ENCODE data around the gene ODF2. TPM values are rescaled to one million over a fixed set of nuclear protein-coding genes. Genes with fewer than 3 reads are reported as not detected.

Gene ODF2
- polyA plus RNA-seq, 1 of the 3 experiments (the other 2 are of a cell fraction), result 35.7 TPM

- Histone ChIP-seq H3K79me2 (ENCODE audit: insufficient read depth) (peaks cover 17% of the 10 kb centered on the region; the same call in 1 of the 2 replicates), H3K36me3 (replicated peaks in 1 of 2; ENCODE audit: control insufficient read depth in 1 of 2, insufficient read depth in 2 of 2, low read length in 1 of 2) (peaks cover 0 to 2% of the 10 kb centered on the region in 2 experiments), H3K4me1 (ENCODE audit: control insufficient read depth in 1 of 2, insufficient read depth in 2 of 2, low read depth in 1 of 2, low read length in 1 of 2) (peaks cover 0 to 17% of the 10 kb centered on the region in 2 experiments; a peak in 1 of 4 replicates), H3K27me3 (ENCODE audit: insufficient read depth) (no peaks in the 10 kb centered on the region; the same call in 1 of the 2 replicates), H3K9me2 (no peaks in the 10 kb centered on the region), H3K9ac (peak within 1 kb of the TSS; percentile 78), H2AFZ (ENCODE audit: low read depth) (peak within 1 kb of the TSS; percentile 98), H3K9me3 (no peaks in the 10 kb centered on the region), H3F3A (replicated peaks; ENCODE audit: insufficient read depth) (no peaks in the 10 kb centered on the region), H3K4me2 (peak within 1 kb of the TSS; percentile 100), H3K27ac (ENCODE audit: low read depth in 2 of 2, low read length in 1 of 2) (peak within 1 kb of the TSS; percentile 60 to 81), H4K20me1 (ENCODE audit: insufficient read depth) (no peaks in the 10 kb centered on the region), H3K4me3 (ENCODE audit: low read depth in 2 of 2, low read length in 1 of 2) (peak within 1 kb of the TSS; percentile 73 to 86)
- WGBS (ENCODE audit: low lambda C conversion rate), result 0% methylated on average over 9 of the region's 59 CpGs
- ChIA-PET CTCF (interaction anchor here (0.9 to 12.1 kb wide), 26 partner anchors 9 to 228 kb away, joined by 3 to 93 read pairs (median 5); partner anchors contain the start of genes SLC27A4 and URM1), POLR2A (interaction anchor here (1.1 to 2.6 kb wide), 6 partner anchors 9 to 126 kb away, joined by 3 to 8 read pairs (median 6); partner anchors contain the start of gene URM1)
- DNase-seq, result peak; percentile 95
- TF ChIP-seq USF1 (IDR thresholded peaks at IDR 0.05; ENCODE audit: borderline replicate concordance, low read depth) (no peak), POLR2AphosphoS5 (IDR thresholded peaks at IDR 0.05; ENCODE audit: low read depth, low read length) (no peak), USF2 (IDR thresholded peaks at IDR 0.05; ENCODE audit: borderline replicate concordance, low read depth, low read length) (no peak), GABPA (IDR thresholded peaks at IDR 0.05; ENCODE audit: low read depth) (no peak), NFIC (IDR thresholded peaks at IDR 0.05; ENCODE audit: borderline replicate concordance) (no peak), REST (IDR thresholded peaks at IDR 0.05; ENCODE audit: low read depth, low read length) (no peak), MEF2A (IDR thresholded peaks at IDR 0.05; ENCODE audit: borderline replicate concordance, low read depth) (no peak), YY1 (IDR thresholded peaks at IDR 0.05; ENCODE audit: low read depth) (no peak), FOXJ3 (CRISPR knock-in tag; IDR thresholded peaks at IDR 0.05) (no peak), EP300 (IDR thresholded peaks at IDR 0.05; ENCODE audit: borderline replicate concordance in 1 of 2, low read depth in 1 of 2, low read length in 1 of 2) (peak in 1 of 2 experiments; percentile 8; a peak in 1 of 4 replicates), CHD2 (IDR thresholded peaks at IDR 0.05; ENCODE audit: low read length, partially characterized antibody) (no peak), IRF3 (IDR thresholded peaks at IDR 0.05; ENCODE audit: low read depth, low read length) (no peak), TEAD4 (IDR thresholded peaks at IDR 0.05; ENCODE audit: borderline replicate concordance, insufficient read depth) (no peak), TCF12 (IDR thresholded peaks at IDR 0.05) (no peak), CTCF (IDR thresholded peaks at IDR 0.05) (peak; percentile 32; the same call in 1 of the 2 replicates), RCOR1 (IDR thresholded peaks at IDR 0.05; ENCODE audit: low read length) (no peak), FOSL2 (IDR thresholded peaks at IDR 0.05; ENCODE audit: borderline replicate concordance, low read depth) (no peak), GATA2 (CRISPR knock-in tag; IDR thresholded peaks at IDR 0.05) (no peak), TAF1 (IDR thresholded peaks at IDR 0.05; ENCODE audit: borderline replicate concordance, low read depth, low read length) (no peak), ZBTB33 (IDR thresholded peaks at IDR 0.05; ENCODE audit: borderline replicate concordance, low read depth) (no peak)
These were observed 34.9 kb upstream of the ODF2 start, which contains the start of gene CERCAM for GRCh38 chr9:128420651-128421481. Gene CERCAM (plus strand): TSS chr9:128420857. CDS start chr9:128420878, 21 bp downstream.
